HEK293T (cell line): ENCODE results near the gene SPDYA.

Source experiments
- CTCF ChIA-PET: fragments of 350-600 bp; formaldehyde crosslinking; extraction: SDS; loops from one replicate; lab custom pipeline; 2021; ENCODE audit warnings: antibody characterized with exemption, inconsistent platforms; lab: Yijun Ruan, JAX
- POLR2A ChIA-PET: fragments of 350-600 bp; formaldehyde crosslinking; extraction: SDS; loops from one replicate; lab custom pipeline; 2020; ENCODE audit warnings: antibody characterized with exemption, inconsistent platforms; lab: Yijun Ruan, JAX
- DNase-seq: peaks from one replicate; pipeline ENCODE4 v3.0.0; 2012; ENCODE audit warnings: mixed read lengths; ENCODE audit errors: extremely low spot score
- ARNT ChIP-seq: fragments of 450-650 bp; IDR thresholded peaks from 2 replicates; pipeline ENCODE4 v1.6.1; 2017; ENCODE audit warnings: mild to moderate bottlenecking
- BHLHE40 ChIP-seq: fragments of 450-650 bp; IDR thresholded peaks from 2 replicates; pipeline ENCODE4 v1.6.1; 2016; ENCODE audit warnings: mild to moderate bottlenecking, moderate library complexity, borderline replicate concordance
- CTBP1 ChIP-seq: fragments of 450-650 bp; IDR thresholded peaks from 2 replicates; pipeline ENCODE4 v1.6.1; 2016; ENCODE audit warnings: borderline replicate concordance
- ELF4 ChIP-seq: fragments of 450-650 bp; IDR thresholded peaks from 2 replicates; pipeline ENCODE4 v1.6.1; 2017; ENCODE audit warnings: antibody characterized with exemption
- FOXA1 ChIP-seq: fragments of 450-650 bp; IDR thresholded peaks from 2 replicates; pipeline ENCODE4 v1.6.1; 2016; ENCODE audit warnings: mild to moderate bottlenecking
- FOXK2 ChIP-seq: fragments of 450-650 bp; IDR thresholded peaks from 2 replicates; pipeline ENCODE4 v1.6.1; 2016; ENCODE audit warnings: mild to moderate bottlenecking
- FOXM1 ChIP-seq: fragments of 450-650 bp; IDR thresholded peaks from 2 replicates; pipeline ENCODE4 v1.6.1; 2017; ENCODE audit warnings: mild to moderate bottlenecking, borderline replicate concordance
- HDGF ChIP-seq: fragments of 450-650 bp; IDR thresholded peaks from 2 replicates; pipeline ENCODE4 v1.6.1; 2017; ENCODE audit warnings: antibody characterized with exemption, borderline replicate concordance
- L3MBTL2 ChIP-seq: fragments of 450-650 bp; conservative IDR thresholded peaks from 2 replicates; pipeline ENCODE4 v1.6.1; 2016; ENCODE audit warnings: mild to moderate bottlenecking
- LEF1 ChIP-seq: fragments of 450-650 bp; IDR thresholded peaks from 2 replicates; pipeline ENCODE4 v1.6.1; 2017; ENCODE audit warnings: mild to moderate bottlenecking, borderline replicate concordance
- NFRKB ChIP-seq: fragments of 450-650 bp; IDR thresholded peaks from 2 replicates; pipeline ENCODE4 v1.6.1; 2016; ENCODE audit warnings: mild to moderate bottlenecking, moderate library complexity
- PKNOX1 ChIP-seq: fragments of 450-650 bp; IDR thresholded peaks from 2 replicates; pipeline ENCODE4 v1.6.1; 2016
- SP1 ChIP-seq: fragments of 450-650 bp; IDR thresholded peaks from 2 replicates; pipeline ENCODE4 v1.6.1; 2017
- SUZ12 ChIP-seq: fragments of 450-650 bp; IDR thresholded peaks from 2 replicates; pipeline ENCODE4 v1.6.1; 2016; ENCODE audit warnings: mild to moderate bottlenecking
- TARDBP ChIP-seq: fragments of 450-650 bp; IDR thresholded peaks from 2 replicates; pipeline ENCODE4 v1.6.1; 2016
- ZNF384 ChIP-seq: fragments of 450-650 bp; IDR thresholded peaks from 2 replicates; pipeline ENCODE4 v1.6.1; 2016

Gene SPDYA

GRCh38 chr2:28893488-28893887 lies 82.9 kb downstream of the SPDYA start:
- ChIA-PET POLR2A (interaction anchor here (3.8 kb wide), 1 partner anchor 23 kb away, joined by 22 read pairs; the partner anchor contains the start of gene TRMT61B), CTCF (no interaction called here)
- TF ChIP-seq LEF1 (no peak), TARDBP (no peak), FOXA1 (no peak)
- DNase-seq, result no peak

GRCh38 chr2:28894470-28895188 lies 84.0 kb downstream of the SPDYA start, which contains the start of gene WDR43:
Gene WDR43, plus strand, starts transcription at chr2:28894667. Its CDS starts 32 bp downstream, at chr2:28894699.
- ChIA-PET CTCF (no interaction called here), POLR2A (interaction anchor here (1.1 to 3.8 kb wide), 5 partner anchors 11 to 34 kb away, joined by 3 to 22 read pairs (median 4); partner anchors contain the start of gene TRMT61B)
- TF ChIP-seq FOXK2 (no peak), ELF4 (peak; percentile 68), ZNF384 (0 out of 2 replicates have a peak, but pooled peaks have one; percentile 16), BHLHE40 (no peak), ARNT (no peak), NFRKB (peak; percentile 62), L3MBTL2 (peak; percentile 68), FOXM1 (0 out of 2 replicates have a peak, but pooled peaks have one; percentile 57), HDGF (no peak), TARDBP (no peak), PKNOX1 (0 out of 2 replicates have a peak, but pooled peaks have one; percentile 3), CTBP1 (no peak)
- DNase-seq, result peak; percentile 97

GRCh38 chr2:28895189-28895893 lies 84.7 kb downstream of the SPDYA start:
- POLR2A ChIA-PET, result interaction anchor here (1.2 to 3.8 kb wide), 4 partner anchors 10 to 33 kb away, joined by 4 to 22 read pairs (median 4); partner anchors contain the start of gene TRMT61B
- peak; percentile 35 for DNase-seq
- no peak for TF ChIP-seq SUZ12
- TF ChIP-seq SP1, result no peak
- TF ChIP-seq BHLHE40, result no peak
- no peak for TF ChIP-seq FOXK2
- TF ChIP-seq L3MBTL2, result no peak
- TF ChIP-seq FOXA1, result no peak
- TF ChIP-seq HDGF, result no peak
- no peak for TF ChIP-seq LEF1
- CTCF ChIA-PET, result no interaction called here

- no peak for DNase-seq
- CTCF ChIA-PET, result interaction anchor here (0.7 to 1.2 kb wide), 2 partner anchors 20 to 32 kb away, joined by 3 read pairs; no protein-coding TSS in a partner anchor
- TF ChIP-seq BHLHE40, result no peak
- no peak for TF ChIP-seq FOXM1
- TF ChIP-seq ELF4, result no peak
- TF ChIP-seq TARDBP, result no peak
- no peak for TF ChIP-seq ARNT
- no peak for TF ChIP-seq ZNF384
- TF ChIP-seq NFRKB, result no peak
- TF ChIP-seq SUZ12, result no peak
- TF ChIP-seq HDGF, result no peak
- no peak for TF ChIP-seq CTBP1
- no peak for TF ChIP-seq FOXK2
- no peak for TF ChIP-seq SP1
- TF ChIP-seq FOXA1, result no peak
- TF ChIP-seq L3MBTL2, result no peak
- TF ChIP-seq LEF1, result no peak
- TF ChIP-seq PKNOX1, result no peak
- POLR2A ChIA-PET, result interaction anchor here (3.8 kb wide), 1 partner anchor 27 kb away, joined by 22 read pairs; the partner anchor contains the start of gene TRMT61B
Measured at GRCh38 chr2:28896906-28897305, 86.3 kb downstream of the SPDYA start.

- no peak for TF ChIP-seq FOXM1
- no peak for TF ChIP-seq TARDBP
- TF ChIP-seq NFRKB, result no peak
- ChIA-PET POLR2A (no interaction called here), CTCF (no interaction called here)
- DNase-seq, result no peak
Measured at GRCh38 chr2:28898048-28898447, 87.4 kb downstream of the SPDYA start.
